Measurements from ENCODE around the gene AMIGO1. TPM values are rescaled to one million over a fixed set of nuclear protein-coding genes. Genes with fewer than 3 reads are reported as not detected.

The AMIGO1 gene
- total RNA-seq, 1 experiment from 2014 or later: 1.1 TPM

Other genes with a start within 250 kb of the AMIGO1 start
- gene PSRC1, start 226.6 kb downstream of the AMIGO1 start, total RNA-seq (2014; rRNA removed; shearing (Covaris generic)): 112 and 141 TPM in 2 replicates
- gene MYBPHL, start 202.7 kb downstream of the AMIGO1 start, total RNA-seq (2014; rRNA removed; shearing (Covaris generic)): not detected in 2 replicates
- 12.4 and 15.9 TPM in 2 replicates for gene SORT1, start 111.8 kb downstream of the AMIGO1 start, total RNA-seq (2014; rRNA removed; shearing (Covaris generic))
- gene PSMA5, start 83.3 kb downstream of the AMIGO1 start, total RNA-seq (2014; rRNA removed; shearing (Covaris generic)): 141 and 142 TPM in 2 replicates
- gene SYPL2, start 43.2 kb downstream of the AMIGO1 start, total RNA-seq (2014; rRNA removed; shearing (Covaris generic)): 1.1 and 4.4 TPM in 2 replicates
- 9.6 and 9.9 TPM in 2 replicates for gene ATXN7L2, start 25.8 kb downstream of the AMIGO1 start, total RNA-seq (2014; rRNA removed; shearing (Covaris generic))
- gene CYB561D1, start 15.6 kb downstream of the AMIGO1 start, total RNA-seq (2014; rRNA removed; shearing (Covaris generic)): 3.1 and 4.2 TPM in 2 replicates
- 0.17 TPM in 1 of 2 replicates, not detected in the other for gene GPR61, start 30.1 kb upstream of the AMIGO1 start, total RNA-seq (2014; rRNA removed; shearing (Covaris generic))
- gene GNAI3, start 38.9 kb upstream of the AMIGO1 start, total RNA-seq (2014; rRNA removed; shearing (Covaris generic)): 13.3 and 14.6 TPM in 2 replicates
- gene GNAT2, start 109.9 kb upstream of the AMIGO1 start, total RNA-seq (2014; rRNA removed; shearing (Covaris generic)): not detected in 2 replicates
- gene AMPD2, start 110.1 kb upstream of the AMIGO1 start, total RNA-seq (2014; rRNA removed; shearing (Covaris generic)): 78.0 and 83.7 TPM in 2 replicates
- 31.2 and 43.2 TPM in 2 replicates for gene GSTM4, start 146.4 kb upstream of the AMIGO1 start, total RNA-seq (2014; rRNA removed; shearing (Covaris generic))
- gene GSTM2, start 158.3 kb upstream of the AMIGO1 start, total RNA-seq (2014; rRNA removed; shearing (Covaris generic)): 10.8 and 17.7 TPM in 2 replicates
- not detected in 2 replicates for gene GSTM1, start 178.1 kb upstream of the AMIGO1 start, total RNA-seq (2014; rRNA removed; shearing (Covaris generic))
- gene GSTM5, start 202.5 kb upstream of the AMIGO1 start, total RNA-seq (2014; rRNA removed; shearing (Covaris generic)): not detected in 2 replicates
- gene GSTM3, start 231.3 kb upstream of the AMIGO1 start, total RNA-seq (2014; rRNA removed; shearing (Covaris generic)): 24.7 and 27.3 TPM in 2 replicates